ENCODE results near the gene AKNA. TPM values are rescaled to one million over a fixed set of nuclear protein-coding genes. Genes with fewer than 3 reads are reported as not detected.

The AKNA gene
- total RNA-seq, 1 experiment from 2014 or later = 3.9 TPM

DNA sequence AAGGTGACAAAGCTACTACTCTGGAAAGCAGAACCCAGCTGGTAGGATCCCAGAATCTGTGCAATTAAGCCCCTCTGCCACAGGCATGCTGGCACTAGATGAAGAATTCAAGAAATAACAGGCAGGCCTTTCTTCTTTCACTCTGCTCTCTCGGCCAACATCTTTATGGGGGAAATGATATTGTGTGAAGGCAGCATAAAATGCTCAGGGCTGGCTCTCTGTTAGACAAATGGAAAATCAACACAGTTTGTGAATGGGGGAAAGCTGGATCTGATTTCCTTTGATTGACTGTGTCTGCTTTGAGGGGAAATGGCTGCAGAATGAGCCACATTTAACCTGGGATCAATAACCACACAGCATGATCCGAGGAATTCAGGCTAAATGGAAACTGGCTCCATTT is 29.1 kb upstream of the AKNA start:
- Mint-ChIP-seq H3K36me3 (ENCODE audit: insufficient read depth, unreplicated experiment) (peaks cover 4% of the 10 kb centered on the region), H3K27ac (ENCODE audit: unreplicated experiment) (no peak overlapping the region), H3K9me3 (ENCODE audit: low read depth, unreplicated experiment) (no peaks in the 10 kb centered on the region), H3K4me3 (ENCODE audit: low read depth, unreplicated experiment) (no peak overlapping the region), H3K4me1 (ENCODE audit: low read depth, unreplicated experiment) (no peaks in the 10 kb centered on the region), H3K27me3 (ENCODE audit: unreplicated experiment) (no peaks in the 10 kb centered on the region)
- no TSS peak for BruUV-seq (replicated peaks)
- intact Hi-C loops (cut with micrococcal nuclease; ENCODE audit: unreplicated experiment) = no loop called here
- CTCF ChIA-PET = interaction anchor here (0.6 kb wide), 1 partner anchor 903 kb away, joined by 3 read pairs; no protein-coding TSS in a partner anchor
- DNase-seq = no peak
- TF ChIP-seq, protein P1, sequence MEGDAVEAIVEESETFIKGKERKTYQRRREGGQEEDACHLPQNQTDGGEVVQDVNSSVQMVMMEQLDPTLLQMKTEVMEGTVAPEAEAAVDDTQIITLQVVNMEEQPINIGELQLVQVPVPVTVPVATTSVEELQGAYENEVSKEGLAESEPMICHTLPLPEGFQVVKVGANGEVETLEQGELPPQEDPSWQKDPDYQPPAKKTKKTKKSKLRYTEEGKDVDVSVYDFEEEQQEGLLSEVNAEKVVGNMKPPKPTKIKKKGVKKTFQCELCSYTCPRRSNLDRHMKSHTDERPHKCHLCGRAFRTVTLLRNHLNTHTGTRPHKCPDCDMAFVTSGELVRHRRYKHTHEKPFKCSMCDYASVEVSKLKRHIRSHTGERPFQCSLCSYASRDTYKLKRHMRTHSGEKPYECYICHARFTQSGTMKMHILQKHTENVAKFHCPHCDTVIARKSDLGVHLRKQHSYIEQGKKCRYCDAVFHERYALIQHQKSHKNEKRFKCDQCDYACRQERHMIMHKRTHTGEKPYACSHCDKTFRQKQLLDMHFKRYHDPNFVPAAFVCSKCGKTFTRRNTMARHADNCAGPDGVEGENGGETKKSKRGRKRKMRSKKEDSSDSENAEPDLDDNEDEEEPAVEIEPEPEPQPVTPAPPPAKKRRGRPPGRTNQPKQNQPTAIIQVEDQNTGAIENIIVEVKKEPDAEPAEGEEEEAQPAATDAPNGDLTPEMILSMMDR (IDR thresholded peaks at IDR 0.05; ENCODE audit: unreplicated experiment) = no peak

DNA sequence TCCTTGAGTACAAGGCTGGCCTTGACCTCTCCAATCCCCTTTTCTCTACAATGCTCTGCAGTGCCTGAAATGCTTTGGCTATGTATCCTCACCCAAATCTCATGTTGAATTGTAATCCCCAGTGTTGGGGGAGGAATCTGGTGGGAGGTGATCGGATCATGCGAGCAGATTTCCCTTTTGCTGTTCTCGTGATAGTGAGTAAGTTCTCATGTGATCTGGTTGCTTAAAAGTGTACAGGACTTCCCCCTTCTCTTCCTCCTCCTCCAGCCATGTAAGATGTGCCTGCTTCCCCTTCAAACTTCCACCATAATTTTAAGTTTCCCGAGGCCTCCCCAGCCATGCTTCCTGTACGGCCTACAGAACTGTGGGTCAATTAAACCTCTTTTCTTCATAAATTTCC is 28.5 kb upstream of the AKNA start:
- Mint-ChIP-seq H3K36me3 (ENCODE audit: insufficient read depth, unreplicated experiment) (peaks cover 4% of the 10 kb centered on the region), H3K4me1 (ENCODE audit: low read depth, unreplicated experiment) (no peaks in the 10 kb centered on the region), H3K4me3 (ENCODE audit: low read depth, unreplicated experiment) (no peak overlapping the region), H3K27me3 (ENCODE audit: unreplicated experiment) (no peaks in the 10 kb centered on the region), H3K27ac (ENCODE audit: unreplicated experiment) (no peak overlapping the region), H3K9me3 (ENCODE audit: low read depth, unreplicated experiment) (no peaks in the 10 kb centered on the region)
- intact Hi-C loops (cut with micrococcal nuclease; ENCODE audit: unreplicated experiment) = no loop called here
- CTCF ChIA-PET = no interaction called here
- no TSS peak for BruUV-seq (replicated peaks)
- no peak for DNase-seq
- TF ChIP-seq, protein P1 (IDR thresholded peaks at IDR 0.05; ENCODE audit: unreplicated experiment) = no peak

DNA sequence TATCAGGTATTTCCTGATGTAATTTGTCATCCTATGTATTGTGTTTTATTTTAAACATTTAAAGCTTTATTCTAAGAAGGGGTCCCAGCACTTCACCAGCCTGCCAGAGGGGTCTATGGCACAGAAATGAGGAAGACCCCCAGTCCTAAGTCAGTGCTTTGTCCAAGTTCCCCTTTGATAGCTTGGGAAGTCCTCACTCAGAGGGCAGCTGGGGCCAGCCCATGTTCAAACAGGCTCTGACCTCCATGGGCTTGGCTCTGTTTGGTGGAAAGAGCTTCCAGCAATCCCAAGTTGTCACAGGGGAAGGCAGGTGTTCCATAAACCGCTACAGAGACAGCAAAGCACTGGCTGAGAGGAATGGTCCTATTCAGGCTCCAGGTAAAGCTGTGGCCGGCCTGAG is 26.6 kb upstream of the AKNA start:
- Mint-ChIP-seq H3K4me1 (ENCODE audit: low read depth, unreplicated experiment) (no peaks in the 10 kb centered on the region), H3K36me3 (ENCODE audit: insufficient read depth, unreplicated experiment) (peaks cover 4% of the 10 kb centered on the region), H3K4me3 (ENCODE audit: low read depth, unreplicated experiment) (no peak overlapping the region), H3K9me3 (ENCODE audit: low read depth, unreplicated experiment) (no peaks in the 10 kb centered on the region), H3K27ac (ENCODE audit: unreplicated experiment) (no peak overlapping the region), H3K27me3 (ENCODE audit: unreplicated experiment) (peaks cover 12% of the 10 kb centered on the region)
- CTCF ChIA-PET = no interaction called here
- DNase-seq = no peak
- intact Hi-C loops (cut with micrococcal nuclease; ENCODE audit: unreplicated experiment) = no loop called here
- TF ChIP-seq, protein P1 (IDR thresholded peaks at IDR 0.05; ENCODE audit: unreplicated experiment) = no peak
- no TSS peak for BruUV-seq (replicated peaks)

DNA sequence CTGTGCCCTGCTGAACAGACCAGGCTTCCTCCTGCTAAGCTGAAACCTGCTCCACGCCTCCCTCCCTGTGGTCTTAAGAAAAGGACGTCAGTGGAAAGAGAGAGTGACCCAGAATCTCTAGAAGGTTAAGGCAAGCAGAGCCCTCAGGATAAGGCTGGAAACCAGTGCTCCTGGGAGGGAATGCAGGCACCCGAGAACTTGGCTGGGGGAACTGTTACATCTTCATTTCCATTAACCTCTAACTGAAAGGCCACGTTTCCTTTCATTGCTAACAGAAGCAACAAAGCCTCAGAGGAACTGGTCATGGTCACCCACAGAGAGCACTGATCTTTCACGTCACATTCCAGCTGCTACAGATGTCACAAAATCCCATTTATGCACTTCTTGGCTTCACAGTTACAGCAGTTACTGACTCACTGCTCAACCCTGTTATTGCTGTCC is 26.1 kb upstream of the AKNA start:
- intact Hi-C loops (cut with micrococcal nuclease; ENCODE audit: unreplicated experiment) = no loop called here
- no TSS peak for BruUV-seq (replicated peaks)
- H3K4me3 Mint-ChIP-seq (ENCODE audit: low read depth, unreplicated experiment) = no peak overlapping the region
- peaks cover 4% of the 10 kb centered on the region for H3K36me3 Mint-ChIP-seq (ENCODE audit: insufficient read depth, unreplicated experiment)
- peaks cover 17% of the 10 kb centered on the region for H3K27me3 Mint-ChIP-seq (ENCODE audit: unreplicated experiment)
- TF ChIP-seq, protein P1 (IDR thresholded peaks at IDR 0.05; ENCODE audit: unreplicated experiment) = no peak
- CTCF ChIA-PET = no interaction called here
- H3K9me3 Mint-ChIP-seq (ENCODE audit: low read depth, unreplicated experiment) = no peaks in the 10 kb centered on the region
- DNase-seq = no peak
- no peak overlapping the region for H3K27ac Mint-ChIP-seq (ENCODE audit: unreplicated experiment)
- H3K4me1 Mint-ChIP-seq (ENCODE audit: low read depth, unreplicated experiment) = no peaks in the 10 kb centered on the region

All from Calu3 (cell line).